H1 (cell line): Measurements from ENCODE around the gene BABAM2. TPM values are rescaled to one million over a fixed set of nuclear protein-coding genes. Genes with fewer than 3 reads are reported as not detected.
"Not testable (repeated sequence)": the region's sequence is repeated elsewhere in the genome, so short reads cannot be mapped to it uniquely, and the experiment has no call there.

Experiments used
- CTCF ChIA-PET: fragments of 300-600 bp; sonication (Branson Sonifier 250); formaldehyde crosslinking; loops from one replicate; lab custom pipeline; 2021; ENCODE audit not compliant: partially characterized antibody; lab: Charles Lee
- POLR2A ChIA-PET: fragments of 300-600 bp; sonication (Branson Sonifier 250); formaldehyde crosslinking; loops from one replicate; lab custom pipeline; 2021; ENCODE audit warnings: inconsistent platforms; ENCODE audit not compliant: partially characterized antibody; lab: Charles Lee
- DNase-seq, 2 experiments: peaks; one replicate each; pipeline versions ENCODE4 v3.0.0 to v3.0.0-alpha.2; 2010 to 2022; ENCODE audit warnings: low spot score in 2 of 2, low read depth in 1 of 2, mixed read lengths in 1 of 2
- FAIRE-seq: peaks from 2 replicates; lab custom pipeline; 2011; peaks lifted over from hg19 to GRCh38; lab: Jason Lieb, UNC
- H2AFZ ChIP-seq: 2 replicates; pipeline ENCODE4 v1.8.1; 2012; ENCODE audit warnings: low read length, inconsistent platforms
- H2AK5ac ChIP-seq: 2 replicates; pipeline ENCODE4 v1.6.1; 2013; ENCODE audit warnings: low read depth, low read length
- H2BK120ac ChIP-seq: replicated peaks from 2 replicates; pipeline ENCODE3; 2013; ENCODE audit warnings: low read depth, low read length, inconsistent platforms
- H2BK12ac ChIP-seq: 2 replicates; pipeline ENCODE4 v1.6.1; 2013; ENCODE audit warnings: low read depth, low read length
- H2BK15ac ChIP-seq: 2 replicates; pipeline ENCODE4 v1.6.1; 2013; ENCODE audit warnings: low read length
- H2BK20ac ChIP-seq: 2 replicates; pipeline ENCODE4 v1.6.1; 2013; ENCODE audit warnings: low read length
- H2BK5ac ChIP-seq: 2 replicates; pipeline ENCODE4 v1.6.1; 2013; ENCODE audit warnings: low read depth, low read length
- H3K14ac ChIP-seq: 2 replicates; pipeline ENCODE4 v1.6.1; 2013; ENCODE audit warnings: inconsistent platforms; ENCODE audit not compliant: insufficient read length
- H3K18ac ChIP-seq: 2 replicates; pipeline ENCODE4 v1.6.1; 2013; ENCODE audit warnings: low read length; ENCODE audit errors: extremely low read depth
- H3K23ac ChIP-seq: 2 replicates; pipeline ENCODE4 v1.6.1; 2013; ENCODE audit warnings: inconsistent platforms; ENCODE audit not compliant: insufficient read length
- H3K23me2 ChIP-seq: 2 replicates; pipeline ENCODE4 v1.6.1; 2013; ENCODE audit warnings: low read depth, low read length
- H3K27ac ChIP-seq: 2 replicates; pipeline ENCODE4 v1.6.1; 2011; ENCODE audit warnings: low read depth, low read length, inconsistent platforms
- H3K27me3 ChIP-seq, 4 experiments: replicated peaks in 1 of 4; 1 replicate in 1 of 4; 2 replicates in 3 of 4; pipeline versions ENCODE4 v1.6.1 to v1.8.1; 2011 to 2013; ENCODE audit warnings: low read length in 3 of 4, mild to moderate bottlenecking in 3 of 4, inconsistent platforms in 2 of 4, mixed read lengths in 2 of 4, moderate library complexity in 1 of 4; ENCODE audit not compliant: control insufficient read depth in 3 of 4, insufficient read depth in 3 of 4; ENCODE audit errors: extremely low read depth in 1 of 4
- H3K36me3 ChIP-seq, 4 experiments: 2 replicates each; pipeline versions ENCODE4 v1.6.1 to v1.8.1; 2011 to 2013; ENCODE audit warnings: mild to moderate bottlenecking in 4 of 4, low read length in 3 of 4, moderate library complexity in 2 of 4, control low read depth in 1 of 4, inconsistent platforms in 1 of 4; ENCODE audit not compliant: insufficient read depth in 4 of 4, control insufficient read depth in 2 of 4
- H3K4ac ChIP-seq: replicated peaks from 2 replicates; pipeline ENCODE3; 2013; ENCODE audit warnings: low read length, low read depth, mixed read lengths, inconsistent platforms; ENCODE audit not compliant: insufficient read length
- H3K4me1 ChIP-seq, 4 experiments: replicated peaks in 1 of 4; 1 replicate in 1 of 4; 2 replicates in 3 of 4; pipeline versions ENCODE4 v1.6.1 to v1.8.1; 2011 to 2013; ENCODE audit warnings: low read length in 3 of 4, inconsistent platforms in 2 of 4, mixed read lengths in 1 of 4; ENCODE audit not compliant: insufficient read depth in 4 of 4, control insufficient read depth in 3 of 4
- H3K4me2 ChIP-seq, 2 experiments: 2 replicates each; pipeline versions ENCODE4 v1.6.1 to v1.8.1; 2011 to 2013; ENCODE audit warnings: low read depth in 2 of 2, low read length in 2 of 2, control low read depth in 1 of 2, inconsistent platforms in 1 of 2, mild to moderate bottlenecking in 1 of 2; ENCODE audit not compliant: insufficient read depth in 1 of 2
- H3K4me3 ChIP-seq, 4 experiments: fragments of 200-600, 300-600 bp in 1 of 4; sonication (generic), shearing (Covaris generic), sonication (Bioruptor Twin) in 1 of 4; 2 replicates each; pipeline versions ENCODE4 v1.5.1 to v1.8.1; 2011 to 2016; ENCODE audit warnings: low read length in 4 of 4, low read depth in 3 of 4, control low read depth in 2 of 4, inconsistent platforms in 2 of 4, mild to moderate bottlenecking in 2 of 4, mixed read lengths in 1 of 4, moderate library complexity in 1 of 4; ENCODE audit not compliant: insufficient read depth in 2 of 4; ENCODE audit errors: extremely low read depth in 1 of 4
- H3K56ac ChIP-seq: replicated peaks from 2 replicates; pipeline ENCODE3; 2013; ENCODE audit warnings: low read depth, mild to moderate bottlenecking, mixed read lengths, low read length, inconsistent platforms; ENCODE audit not compliant: insufficient read length
- H3K79me1 ChIP-seq: 2 replicates; pipeline ENCODE4 v1.6.1; 2013; ENCODE audit warnings: low read depth, low read length, control low read depth
- H3K79me2 ChIP-seq, 2 experiments: 2 replicates each; pipeline versions ENCODE4 v1.6.1 to v1.8.1; 2012 to 2013; ENCODE audit warnings: low read length in 2 of 2, mild to moderate bottlenecking in 2 of 2, inconsistent platforms in 1 of 2; ENCODE audit not compliant: insufficient read depth in 2 of 2, control insufficient read depth in 1 of 2
- H3K9ac ChIP-seq, 4 experiments: replicated peaks in 1 of 4; 1 replicate in 1 of 4; 2 replicates in 3 of 4; pipeline versions ENCODE4 v1.6.1 to v1.8.1; 2011 to 2013; ENCODE audit warnings: low read depth in 3 of 4, low read length in 3 of 4, control low read depth in 2 of 4, mild to moderate bottlenecking in 2 of 4, moderate library complexity in 2 of 4, inconsistent platforms in 1 of 4; ENCODE audit errors: extremely low read depth in 1 of 4
- H3K9me3 ChIP-seq, 2 experiments: 2 replicates each; pipeline versions ENCODE4 v1.6.1 to v1.8.1; 2012 to 2013; ENCODE audit warnings: mild to moderate bottlenecking in 2 of 2, moderate library complexity in 2 of 2, control low read depth in 1 of 2, inconsistent platforms in 1 of 2, low read depth in 1 of 2, low read length in 1 of 2, mixed read lengths in 1 of 2; ENCODE audit not compliant: insufficient read depth in 2 of 2
- H4K20me1 ChIP-seq, 2 experiments: replicated peaks in 1 of 2; 2 replicates each; pipeline versions ENCODE3 to v1.8.1; 2011 to 2013; ENCODE audit warnings: inconsistent platforms in 2 of 2, low read length in 2 of 2, mild to moderate bottlenecking in 1 of 2; ENCODE audit not compliant: insufficient read depth in 2 of 2, control insufficient read depth in 1 of 2
- H4K5ac ChIP-seq: 2 replicates; pipeline ENCODE4 v1.6.1; 2013; ENCODE audit warnings: low read length, low read depth, mixed read lengths, inconsistent platforms; ENCODE audit not compliant: insufficient read length
- H4K8ac ChIP-seq: 2 replicates; pipeline ENCODE4 v1.8.0; 2013; ENCODE audit warnings: mild to moderate bottlenecking, moderate library complexity, low read length, inconsistent platforms; ENCODE audit not compliant: insufficient read depth; ENCODE audit errors: extremely low read depth
- H4K91ac ChIP-seq: replicated peaks from 2 replicates; pipeline ENCODE3; 2013; ENCODE audit warnings: low read length, mixed read lengths, inconsistent platforms; ENCODE audit not compliant: insufficient read length
- CBX8 ChIP-seq: fragments of 300-800, 300-1000 bp; sonication (generic); IDR thresholded peaks from 2 replicates; pipeline ENCODE4 v1.7.1; 2016; ENCODE audit warnings: low read depth, low read length, borderline replicate concordance
- GTF2F1 ChIP-seq: IDR thresholded peaks from 2 replicates; pipeline ENCODE4 v1.6.1; 2012; ENCODE audit warnings: low read depth, low read length, improper control_type of control experiment, borderline replicate concordance
- POU5F1 ChIP-seq: IDR thresholded peaks from 2 replicates; pipeline ENCODE4 v1.6.1; 2011; ENCODE audit warnings: low read depth, mild to moderate bottlenecking, low read length, moderate library complexity
- SIRT6 ChIP-seq: IDR thresholded peaks from one replicate; pipeline ENCODE4 v1.7.1; 2012; ENCODE audit warnings: low read length, inconsistent platforms
- TCF12 ChIP-seq: IDR thresholded peaks from 2 replicates; pipeline ENCODE4 v1.6.1; 2011; ENCODE audit warnings: low read depth, mild to moderate bottlenecking, low read length
- WGBS, 2 experiments: shearing (Covaris generic) in 1 of 2; methylation state at CpG; one replicate each; pipeline versions ENCODE4 v1.1.6 to v1.1.7; 2013 to 2015; ENCODE audit warnings: low lambda C conversion rate in 2 of 2, mixed read lengths in 2 of 2, inconsistent platforms in 1 of 2, low coverage in 1 of 2, missing lambda C conversion rate in 1 of 2; ENCODE audit not compliant: insufficient replicate concordance in 2 of 2, insufficient coverage in 1 of 2, insufficient read length in 1 of 2; ENCODE audit errors: extremely low coverage in 1 of 2, missing lambda C conversion rate in 1 of 2; 5-methylcytosine and 5-hydroxymethylcytosine counted together
- polyA plus RNA-seq, 7 experiments: library from polyadenylated mRNA; depleted of rRNA in 3 of 7; stranded (reverse) in 5 of 7; unstranded in 2 of 7; fragments of >200 nt in 5 of 7; fragments of 200-250 nt in 2 of 7; gene quantifications; 1 replicate in 5 of 7; 2 replicates in 1 of 7; 4 replicates in 1 of 7; pipeline versions ENCODE4 v1.2.1 to v1.2.3, GENCODE V29; 2011 to 2013; ENCODE audit warnings: missing spikeins in 2 of 7, mixed read lengths in 2 of 7
- total RNA-seq: library from RNA; stranded (reverse); fragmentation: NEBNext Ultra II Directional; extraction: Animal tissue kit (Norgen Biotek cat#: 25700); gene quantifications from 2 replicates; pipeline ENCODE4 v1.2.1, GENCODE V29; 2021

BABAM2 gene
- total and polyA plus RNA-seq, 2 of the 8 experiments (the other 6 are each of a cell fraction or from before 2014, with no cell fraction given), result 15.8 to 20.9 TPM

DNA sequence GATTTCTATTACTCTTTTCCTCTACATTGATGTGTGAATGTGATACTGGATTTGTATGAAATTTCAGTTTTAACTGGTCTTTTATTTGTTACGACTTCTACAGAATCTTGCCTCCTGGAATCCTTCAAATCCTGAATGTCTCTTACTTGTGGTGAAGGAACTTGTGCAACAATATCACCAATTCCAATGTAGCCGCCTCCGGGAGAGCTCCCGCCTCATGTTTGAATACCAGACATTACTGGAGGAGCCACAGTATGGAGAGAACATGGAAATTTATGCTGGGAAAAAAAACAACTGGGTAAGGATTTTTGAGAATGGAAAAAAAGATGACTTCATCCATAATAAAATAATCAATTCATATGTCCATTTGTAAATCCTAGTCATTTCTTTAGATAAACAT, 134.6 kb downstream of the BABAM2 start (continued):
- TF ChIP-seq POU5F1 (no peak), CBX8 (no peak), GTF2F1 (no peak), TCF12 (no peak), SIRT6 (no peak)
- TF ChIP-seq, all 59 proteins: peak for 0

DNA sequence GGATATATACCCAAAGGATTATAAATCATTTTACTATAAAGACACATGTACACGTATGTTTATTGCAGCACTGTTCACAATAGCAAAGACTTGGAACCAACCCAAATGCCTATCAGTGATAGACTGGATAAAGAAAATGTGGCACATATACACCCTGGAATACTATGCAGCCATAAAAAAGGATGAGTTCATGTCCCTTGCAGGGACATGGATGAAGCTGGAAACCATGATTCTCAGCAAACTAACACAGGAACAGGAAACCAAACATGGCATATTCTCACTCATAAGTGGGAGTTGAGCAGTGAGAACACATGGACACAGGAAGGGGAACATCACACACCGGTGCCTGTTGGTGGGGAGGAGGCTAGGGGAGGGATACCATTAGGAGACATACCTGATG, 135.7 kb downstream of the BABAM2 start:
- H3K9me3 ChIP-seq, FAIRE-seq, H2BK15ac ChIP-seq, H2BK12ac ChIP-seq, H3K4me2 ChIP-seq, H4K5ac ChIP-seq, H3K23ac ChIP-seq, H3K4me1 ChIP-seq, H2AFZ ChIP-seq, H3K4ac ChIP-seq, H3K36me3 ChIP-seq, H4K8ac ChIP-seq, H3K79me2 ChIP-seq, H4K20me1 ChIP-seq, H3K27ac ChIP-seq, H4K91ac ChIP-seq, H2BK120ac ChIP-seq, H3K4me3 ChIP-seq, H3K56ac ChIP-seq, H3K23me2 ChIP-seq, H2AK5ac ChIP-seq, H2BK20ac ChIP-seq, H3K14ac ChIP-seq, POLR2A ChIA-PET, H2BK5ac ChIP-seq, CTCF ChIA-PET, DNase-seq, H3K27me3 ChIP-seq, H3K79me1 ChIP-seq, H3K18ac ChIP-seq, H3K9ac ChIP-seq: not testable (repeated sequence)
- WGBS, 2 experiments, result 89% methylated on average over 2 of the region's 2 CpGs; no CpG with 5 or more reads in 1 of the 2 experiments
